CD4-positive, alpha-beta T cell treated with Interleukin-15 for 4 hours (primary cell): ENCODE results near the gene ANKHD1.
"Not testable (repeated sequence)": the region's sequence is repeated elsewhere in the genome, so short reads cannot be mapped to it uniquely, and the experiment has no call there.

ENCODE experiments used
- DNase-seq: peaks from one replicate; pipeline ENCODE4 v3.0.0-alpha.2; 2020; ENCODE audit warnings: low spot score

Gene ANKHD1

DNA sequence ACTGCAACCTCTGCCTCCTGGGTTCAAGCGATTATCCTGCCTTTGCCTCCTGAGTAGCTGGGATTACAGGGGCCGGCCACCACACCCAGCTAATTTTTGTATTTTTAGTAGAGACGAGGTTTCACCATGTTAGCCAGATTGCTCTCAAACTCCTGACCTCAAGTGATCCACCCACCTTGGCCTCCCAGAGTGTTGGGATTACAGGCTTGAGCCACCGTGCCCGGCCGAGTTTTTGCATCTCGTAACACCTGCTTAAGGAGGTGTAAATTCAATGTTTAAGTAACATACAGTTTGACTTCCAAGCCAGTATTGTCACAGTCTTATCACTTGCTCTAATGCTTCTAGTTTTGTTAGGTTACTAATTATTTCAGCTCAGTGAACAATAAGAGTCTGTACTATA, 19.7 kb downstream of the ANKHD1 start:
- DNase-seq = not testable (repeated sequence)

DNA sequence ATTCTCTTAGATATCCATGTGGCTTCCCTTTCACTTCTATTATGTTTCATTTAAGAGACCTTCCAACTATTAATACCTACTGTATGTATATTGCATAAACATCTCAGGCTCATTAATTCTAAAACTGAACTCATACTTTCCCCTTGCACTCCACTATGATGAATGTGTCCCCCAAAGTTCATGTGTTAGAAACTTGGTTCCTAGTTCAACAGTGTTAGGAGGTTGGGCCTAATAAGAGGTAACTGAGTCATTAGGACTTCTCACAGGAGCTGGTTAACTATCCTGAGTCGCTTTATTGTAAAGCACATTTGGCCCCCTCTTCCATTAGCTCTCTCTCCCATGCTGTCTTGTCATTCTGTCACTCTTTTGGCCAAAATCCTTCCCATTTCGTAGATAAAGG, 22.0 kb downstream of the ANKHD1 start:
- DNase-seq = no peak

DNA sequence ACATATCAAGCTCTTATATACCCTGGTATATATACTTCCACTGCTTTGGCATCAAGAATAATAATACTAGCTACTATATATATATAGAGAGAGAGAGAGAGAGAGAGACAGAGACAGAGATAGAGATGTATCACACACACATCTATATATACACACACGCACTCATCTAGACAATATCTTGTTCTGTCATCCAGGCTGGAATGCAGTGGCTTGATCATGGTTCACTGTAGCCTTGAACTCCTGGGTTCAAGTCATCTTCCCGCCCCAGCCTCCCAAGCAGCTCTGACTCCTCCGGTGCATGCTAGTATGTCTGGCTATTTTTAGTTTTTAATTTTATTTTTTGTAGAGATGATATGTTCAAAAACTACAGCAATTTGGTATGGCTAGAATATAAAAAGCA, 22.5 kb downstream of the ANKHD1 start:
- no peak for DNase-seq

DNA sequence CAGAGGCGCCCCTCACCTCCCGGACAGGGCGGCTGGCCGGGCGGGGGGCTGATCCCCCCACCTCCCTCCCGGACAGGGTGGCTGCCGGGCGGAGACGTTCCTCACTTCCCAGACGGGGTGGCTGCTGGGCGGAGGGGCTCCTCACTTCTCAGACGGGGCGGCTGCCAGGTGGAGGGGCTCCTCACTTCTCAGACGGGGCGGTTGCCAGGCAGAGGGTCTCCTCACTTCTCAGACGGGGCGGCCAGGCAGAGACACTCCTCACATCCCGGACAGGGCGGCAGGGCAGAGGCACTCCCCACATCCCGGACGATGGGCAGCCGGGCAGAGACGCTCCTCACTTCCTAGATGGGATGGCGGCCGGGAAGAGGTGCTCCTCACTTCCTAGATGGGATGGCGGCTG, 26.1 kb downstream of the ANKHD1 start:
- not testable (repeated sequence) for DNase-seq

DNA sequence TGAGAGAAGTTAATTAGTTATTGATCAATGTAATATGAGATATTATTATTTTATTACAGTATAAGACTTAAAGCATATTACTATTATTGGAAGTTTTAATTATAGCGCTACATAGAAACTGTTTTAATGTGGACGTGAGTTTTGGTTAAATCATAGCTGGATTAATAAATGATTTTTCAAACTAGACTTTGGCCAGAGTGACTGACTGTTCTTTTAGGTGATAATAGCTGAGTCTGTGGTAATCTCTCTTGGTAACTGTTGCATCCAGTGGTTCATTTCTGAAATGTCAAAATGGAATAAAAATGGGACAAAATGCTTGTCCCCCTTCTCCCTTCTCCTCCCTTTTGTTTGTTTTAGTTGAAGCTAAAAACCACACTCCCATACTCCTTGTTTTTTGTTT, 28.1 kb downstream of the ANKHD1 start:
- DNase-seq = no peak

DNA sequence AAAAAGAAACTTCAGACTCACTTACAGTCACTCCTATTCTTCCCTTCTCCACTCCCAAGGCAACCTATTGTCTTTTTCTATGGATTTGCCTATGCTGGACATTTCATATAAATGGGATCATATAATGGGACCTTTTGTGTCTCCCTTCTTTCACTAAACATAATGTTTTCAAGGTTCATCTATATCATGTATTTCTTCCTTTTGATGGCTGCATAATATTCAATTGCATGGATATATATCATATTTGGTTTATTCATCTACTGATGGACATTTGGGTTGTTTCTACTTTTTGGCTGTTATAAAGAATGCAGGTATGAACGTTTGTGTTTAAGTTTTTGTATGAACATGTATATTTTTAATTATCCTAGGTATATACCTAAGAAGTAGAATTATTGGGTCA, 30.6 kb downstream of the ANKHD1 start:
- no peak for DNase-seq

DNA sequence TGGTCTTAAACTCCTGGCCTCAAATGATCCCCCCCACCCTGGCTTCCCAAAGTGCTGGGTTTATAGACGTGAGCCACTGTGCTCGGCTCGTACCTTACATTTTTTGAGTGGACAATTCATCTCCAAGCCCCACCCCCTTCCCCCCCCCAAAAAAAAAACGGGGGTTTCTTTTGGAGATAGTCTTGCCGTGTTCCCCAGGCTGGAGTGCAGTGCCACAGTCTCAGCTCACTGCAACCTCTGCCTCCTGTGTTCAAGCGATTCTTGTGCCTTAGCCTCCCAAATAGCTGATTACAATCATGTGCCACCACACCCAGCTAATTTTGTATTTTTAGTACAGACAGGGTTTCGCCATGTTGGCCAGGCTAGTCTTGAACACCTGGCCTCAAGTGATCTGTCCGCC, 31.3 kb downstream of the ANKHD1 start:
- DNase-seq = no peak

DNA sequence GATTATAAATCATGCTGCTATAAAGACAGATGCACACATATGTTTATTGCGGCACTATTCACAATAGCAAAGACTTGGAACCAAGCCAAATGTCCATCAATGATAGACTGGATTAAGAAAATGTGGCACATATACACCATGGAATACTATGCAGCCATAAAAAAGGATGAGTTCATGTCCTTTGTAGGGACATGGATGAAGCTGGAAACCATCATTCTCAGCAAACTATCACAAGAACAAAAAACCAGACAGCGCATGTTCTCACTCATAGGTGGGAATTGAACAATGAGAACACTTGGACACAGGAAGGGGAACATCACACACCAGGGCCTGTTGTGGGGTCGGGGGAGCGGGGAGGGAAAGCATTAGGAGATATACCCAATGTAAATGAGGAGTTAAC, 55.7 kb downstream of the ANKHD1 start:
- not testable (repeated sequence) for DNase-seq

DNA sequence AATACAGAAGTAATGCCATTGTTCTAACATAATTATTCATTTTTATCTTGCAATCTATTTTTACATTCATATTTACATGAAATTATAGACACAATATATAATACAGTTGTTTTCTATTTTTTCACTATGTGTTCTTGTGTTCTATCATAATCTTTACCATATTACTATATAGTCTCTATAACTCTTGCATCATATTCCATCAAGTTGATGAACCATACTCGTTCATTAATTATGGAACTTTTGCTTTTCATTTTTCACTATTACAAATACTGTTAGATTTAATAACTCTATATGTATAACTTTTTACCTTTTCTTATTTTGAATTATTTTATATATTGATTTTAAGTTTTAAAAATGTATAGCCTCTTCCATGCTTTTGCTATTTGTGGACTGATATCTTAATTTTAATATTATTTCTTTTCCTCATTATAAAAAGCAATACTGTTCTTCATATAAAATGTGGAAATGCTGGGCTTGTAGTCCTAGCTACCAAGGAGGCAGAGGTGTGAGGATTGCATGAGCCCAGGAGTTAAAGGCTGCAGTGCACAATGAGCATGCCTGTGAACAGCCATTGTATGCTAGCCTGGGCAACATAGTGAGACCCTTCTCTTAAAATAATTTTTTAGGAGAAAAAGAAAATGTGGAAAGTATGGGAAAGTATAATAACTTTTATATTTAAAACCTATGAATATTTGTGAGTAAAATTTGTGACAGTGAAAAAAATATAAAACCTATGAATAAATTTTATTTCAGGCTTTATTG, 65.5 kb downstream of the ANKHD1 start:
- no peak for DNase-seq

DNA sequence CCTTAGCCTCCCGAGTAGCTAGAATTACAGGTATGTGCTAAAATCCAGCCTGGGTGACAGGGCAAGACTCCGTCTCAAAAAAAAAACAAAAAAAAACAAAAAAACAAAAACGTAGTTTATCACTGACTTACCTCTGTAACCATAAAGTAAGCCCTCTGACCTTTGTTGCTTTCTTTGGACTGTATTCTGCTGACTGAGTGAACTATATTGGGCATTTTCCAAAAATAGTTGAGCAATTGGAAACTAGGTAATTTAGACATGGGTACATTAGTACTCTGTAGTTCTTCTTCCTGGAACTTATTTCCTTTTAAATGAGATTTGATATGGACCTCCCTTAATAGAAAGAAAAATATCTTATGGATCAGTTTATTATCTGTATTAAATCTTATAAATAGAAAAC, 66.6 kb downstream of the ANKHD1 start:
- no peak for DNase-seq

DNA sequence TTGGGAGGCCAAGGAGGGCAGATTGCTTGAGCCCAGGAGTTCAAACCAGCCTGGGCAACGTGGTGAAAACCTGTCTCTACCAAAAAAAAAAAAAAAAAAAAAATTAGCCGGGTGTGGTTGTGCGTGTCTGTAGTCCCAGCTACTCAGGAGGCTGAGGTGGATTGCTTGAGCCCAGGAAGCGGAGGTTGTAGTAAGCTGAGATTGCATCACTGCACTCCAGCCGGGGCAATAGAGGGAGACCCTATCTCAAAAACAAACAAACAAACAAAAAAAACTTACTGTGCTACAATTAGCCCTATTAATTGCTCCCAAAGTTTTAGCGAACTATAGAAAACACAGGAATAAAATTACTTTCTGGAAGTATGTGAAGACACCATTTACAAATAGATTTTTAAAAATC, 67.6 kb downstream of the ANKHD1 start:
- DNase-seq = no peak

DNA sequence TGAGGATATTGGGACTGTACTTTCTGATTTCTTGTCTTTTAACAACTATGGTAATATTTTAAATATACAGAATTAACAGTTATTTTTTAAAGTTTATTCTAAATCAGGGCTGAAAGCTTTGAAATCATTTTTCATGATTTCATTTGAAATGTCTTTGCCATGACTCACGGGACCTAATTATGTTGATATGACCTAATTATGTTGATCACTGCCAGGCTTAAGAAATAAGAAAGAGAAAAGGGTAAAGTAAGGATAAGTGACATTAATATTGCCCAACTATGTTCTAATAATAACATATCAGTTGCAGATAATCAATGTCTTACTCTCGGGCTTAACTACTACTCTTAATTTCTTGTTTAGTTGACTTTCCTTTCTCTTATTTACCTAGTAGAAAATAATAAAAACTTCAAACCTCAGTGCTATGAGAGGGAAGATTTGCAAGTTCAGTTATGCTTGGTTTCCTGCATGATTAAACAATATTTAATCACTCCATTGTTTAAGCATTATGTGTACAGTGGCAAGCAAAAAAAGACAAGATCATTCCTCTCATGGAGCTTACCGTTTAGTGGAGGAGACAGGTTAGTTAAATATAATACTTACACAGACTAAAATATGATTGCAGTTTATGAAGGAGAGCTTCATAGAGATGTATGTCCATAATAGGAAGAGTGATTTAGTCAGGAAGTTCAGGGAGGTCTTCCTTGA, 78.8 kb downstream of the ANKHD1 start:
- no peak for DNase-seq

DNA sequence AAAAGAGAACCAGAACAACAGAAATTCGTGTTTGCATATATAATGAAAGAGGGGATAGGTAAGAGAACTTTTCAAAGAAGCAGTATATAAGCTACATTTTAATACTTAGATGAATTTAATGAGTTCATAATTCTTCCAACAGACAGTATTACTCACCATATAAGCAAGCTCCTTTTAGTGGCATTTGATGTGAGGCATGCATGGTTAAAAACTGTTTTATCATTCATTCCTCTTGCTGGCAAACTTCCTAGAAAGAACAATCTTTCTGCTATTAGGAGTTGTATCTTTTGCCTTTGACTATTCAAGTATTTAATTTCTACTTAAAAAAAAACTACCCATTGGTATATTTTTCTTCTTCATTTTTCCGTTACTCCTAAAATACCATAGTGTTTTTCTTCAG, 80.1 kb downstream of the ANKHD1 start:
- no peak for DNase-seq

DNA sequence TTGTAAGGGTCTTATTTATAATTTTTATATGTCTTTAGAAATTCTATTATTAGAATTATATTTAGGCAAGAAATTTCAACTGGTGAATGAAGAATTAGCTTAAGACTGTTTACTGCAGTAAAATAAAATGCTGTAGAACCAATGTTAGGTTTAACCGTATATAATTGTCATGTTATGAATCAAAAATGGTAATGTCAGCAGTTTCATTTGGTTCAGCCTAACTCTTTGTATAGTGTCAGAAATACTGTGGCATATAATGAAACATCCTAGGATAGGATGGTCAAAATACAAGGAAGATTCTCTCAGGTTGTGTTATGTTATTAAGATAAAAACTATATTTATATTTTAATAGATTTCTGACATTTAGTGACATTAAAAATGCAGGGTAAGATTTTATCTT, 81.4 kb downstream of the ANKHD1 start:
- DNase-seq = no peak

DNA sequence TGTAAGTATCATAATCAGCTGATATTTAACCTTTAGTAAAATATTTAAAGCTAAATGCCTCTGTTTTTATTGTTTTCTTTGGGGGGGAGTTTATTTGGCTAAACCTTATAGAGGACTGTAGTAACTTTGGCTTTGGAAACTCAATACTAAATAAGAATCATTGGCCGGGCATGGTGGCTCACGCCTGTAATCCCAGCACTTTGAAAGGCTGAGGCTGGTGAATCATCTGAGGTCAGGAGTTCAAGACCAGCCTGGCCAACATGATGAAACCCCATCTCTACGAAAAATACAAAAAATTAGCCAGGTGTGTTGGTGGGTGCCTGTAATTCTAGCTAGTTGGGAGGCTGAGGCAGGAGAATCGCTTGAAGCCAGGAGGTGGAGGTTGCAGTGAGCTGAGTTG, 86.5 kb downstream of the ANKHD1 start:
- DNase-seq = not testable (repeated sequence)

DNA sequence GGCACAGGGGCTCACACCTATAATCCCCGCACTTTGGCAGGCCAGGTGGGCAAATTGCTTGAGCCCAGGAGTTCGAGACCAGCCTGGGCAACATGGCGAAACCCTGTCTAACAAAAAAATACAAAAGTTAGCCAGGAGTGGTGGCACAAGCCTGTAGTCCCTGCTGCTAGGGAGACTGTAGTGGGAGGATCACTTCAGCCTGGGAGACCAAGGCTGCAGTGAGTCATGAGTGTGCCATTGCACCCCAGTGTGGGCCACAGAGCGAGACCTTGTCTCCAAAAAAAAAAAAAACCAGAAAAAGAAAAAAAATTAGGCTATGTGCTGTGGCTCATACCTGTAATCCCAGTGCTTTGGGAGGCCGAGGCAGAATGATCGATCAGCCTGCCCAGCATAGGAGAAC, 87.3 kb downstream of the ANKHD1 start:
- DNase-seq = no peak

DNA sequence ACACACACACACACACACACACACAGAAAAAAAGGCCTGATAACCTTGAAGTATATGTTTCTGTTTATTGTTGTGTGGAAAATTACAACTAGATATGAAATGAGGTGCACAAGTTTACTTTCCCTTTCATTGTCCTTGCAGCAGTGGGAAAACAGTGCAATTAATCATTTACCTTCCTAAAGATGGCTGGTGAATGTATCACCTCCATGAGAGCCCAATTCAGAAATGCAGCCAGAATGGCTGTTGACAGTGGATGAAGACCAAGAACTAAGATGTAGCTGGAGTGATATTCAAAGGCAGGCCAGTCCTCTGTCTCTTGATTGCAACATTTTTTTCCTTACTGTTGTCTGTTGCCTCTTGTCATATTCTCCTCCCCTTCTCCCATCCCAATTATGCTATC, 96.3 kb downstream of the ANKHD1 start:
- no peak for DNase-seq

DNA sequence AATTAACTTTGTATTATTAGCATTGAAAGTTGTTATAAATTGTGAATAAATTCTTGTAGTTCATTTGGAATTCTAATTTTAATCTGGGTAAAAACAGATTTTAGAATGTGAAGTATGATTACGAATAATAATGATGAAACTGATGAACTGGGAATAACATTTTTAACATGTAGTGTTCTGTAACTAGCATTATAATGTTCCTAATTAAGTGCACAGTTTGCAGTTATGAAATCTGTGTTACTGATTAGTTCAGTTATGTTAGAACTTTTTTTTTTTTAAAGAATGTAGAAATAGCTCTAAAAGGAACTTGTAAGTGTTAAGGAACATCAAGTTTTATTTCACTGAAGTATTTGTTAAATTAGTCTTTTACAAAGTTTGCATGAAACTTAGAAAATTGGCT, 97.0 kb downstream of the ANKHD1 start:
- no peak for DNase-seq

DNA sequence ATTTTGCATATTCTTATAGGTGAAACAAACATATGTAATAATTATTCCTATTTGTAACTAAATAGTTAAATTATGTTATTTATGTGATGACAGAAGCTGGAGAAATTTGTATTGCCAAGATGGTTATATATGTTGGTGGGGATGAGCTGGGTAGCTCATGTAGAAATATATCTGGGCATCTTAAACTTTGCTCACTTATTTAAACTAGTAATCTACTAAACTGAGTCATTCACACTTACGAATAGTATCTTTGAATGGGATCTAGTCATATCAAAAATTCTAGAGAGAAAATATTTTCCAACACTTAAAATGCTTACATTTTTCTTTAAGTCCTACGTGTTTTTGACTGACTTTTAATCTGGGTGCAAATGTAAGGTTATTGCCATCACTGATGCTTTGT, 101.2 kb downstream of the ANKHD1 start:
- no peak for DNase-seq

DNA sequence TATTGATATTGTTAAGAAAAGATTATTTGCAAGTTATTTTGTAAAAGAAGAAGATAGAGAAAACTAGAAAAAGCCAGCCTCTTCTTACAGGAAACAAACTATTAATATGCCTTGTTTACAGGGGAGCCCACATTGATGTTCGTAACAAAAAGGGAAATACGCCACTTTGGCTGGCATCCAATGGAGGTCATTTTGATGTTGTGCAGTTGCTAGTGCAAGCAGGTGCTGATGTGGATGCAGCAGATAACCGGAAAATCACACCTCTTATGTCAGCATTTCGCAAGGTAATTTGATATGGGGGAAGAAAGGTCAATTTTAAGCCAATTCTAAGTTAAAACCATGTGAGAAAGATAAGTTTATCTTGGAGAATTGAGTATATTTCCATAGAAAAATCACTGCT, 108.3 kb downstream of the ANKHD1 start:
- DNase-seq = no peak

DNA sequence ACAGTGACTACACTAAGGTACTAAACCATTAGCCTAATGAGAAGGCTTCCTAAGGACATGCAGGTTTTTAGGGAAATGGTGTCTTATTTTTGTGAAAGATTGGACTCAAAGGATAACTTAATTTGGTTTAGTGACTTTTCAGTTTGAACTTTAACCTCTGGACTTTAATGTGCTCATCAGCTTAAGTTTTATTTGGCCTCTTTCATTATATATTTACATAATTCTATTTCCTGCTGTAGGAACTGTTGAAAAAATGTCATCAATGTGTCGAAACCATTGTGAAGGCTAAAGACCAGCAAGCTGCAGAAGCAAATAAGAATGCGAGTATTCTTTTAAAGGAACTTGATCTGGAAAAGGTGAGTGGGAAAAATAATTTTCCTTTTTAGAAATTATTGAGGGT, 111.5 kb downstream of the ANKHD1 start:
- no peak for DNase-seq

DNA sequence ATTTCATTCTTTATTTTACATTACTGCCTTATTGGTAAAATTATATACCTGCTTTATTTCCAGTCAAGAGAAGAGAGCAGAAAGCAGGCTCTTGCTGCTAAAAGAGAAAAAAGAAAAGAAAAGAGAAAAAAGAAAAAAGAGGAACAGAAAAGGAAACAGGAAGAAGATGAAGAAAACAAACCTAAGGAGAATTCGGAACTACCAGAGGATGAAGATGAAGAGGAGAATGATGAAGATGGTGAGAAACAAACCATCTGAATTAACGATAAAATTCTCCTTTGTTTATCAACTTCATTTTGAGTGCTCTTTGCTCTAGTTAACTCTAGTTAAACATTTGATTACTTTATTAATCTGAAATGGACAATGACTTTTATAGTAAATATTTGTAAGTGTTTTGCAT, 122.4 kb downstream of the ANKHD1 start:
- no peak for DNase-seq

DNA sequence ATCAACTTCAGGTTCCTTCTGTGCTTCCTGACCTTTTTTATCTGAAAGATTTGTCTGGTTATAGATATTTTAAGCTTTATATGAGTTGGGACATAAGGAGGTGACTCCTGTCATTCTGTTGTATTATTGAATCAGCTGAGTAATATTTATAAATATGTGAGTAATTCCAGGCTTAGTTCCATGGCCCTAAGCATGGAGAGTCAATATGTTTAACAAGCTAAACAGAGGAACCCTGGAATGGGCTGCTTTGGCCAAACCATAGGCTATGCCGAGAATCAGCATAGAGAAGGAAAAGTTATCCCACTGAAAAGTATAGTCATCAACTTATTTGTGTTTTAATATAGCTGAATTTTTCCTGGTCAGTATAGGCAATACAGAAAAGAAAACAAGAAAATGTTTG, 138.6 kb downstream of the ANKHD1 start:
- no peak for DNase-seq

DNA sequence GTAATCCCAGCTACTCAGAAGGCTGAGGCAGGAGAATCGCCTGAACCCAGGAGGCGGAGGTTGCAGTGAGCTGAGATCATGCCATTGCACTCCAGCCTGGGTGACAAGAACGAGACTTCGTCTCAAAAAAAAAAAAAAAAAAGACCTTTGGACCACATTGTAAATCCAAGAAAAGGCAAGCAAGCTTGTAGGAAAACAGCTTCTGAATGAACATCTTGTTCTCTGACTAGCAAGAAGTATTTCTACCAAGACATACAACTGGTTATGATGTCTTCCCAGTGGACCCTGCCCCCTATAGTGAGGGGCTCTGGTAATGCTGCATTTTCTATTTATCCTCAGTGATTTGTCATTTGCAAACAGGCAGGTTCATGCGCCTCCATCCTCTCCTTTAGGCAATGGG, 141.3 kb downstream of the ANKHD1 start:
- DNase-seq = no peak
